H1 (cell line): ENCODE results near the gene TCERG1. TPM values are rescaled to one million over a fixed set of nuclear protein-coding genes. Genes with fewer than 3 reads are reported as not detected.

Experiments
- CTCF ChIA-PET: fragments of 300-600 bp; sonication (Branson Sonifier 250); formaldehyde crosslinking; loops from one replicate; lab custom pipeline; 2021; ENCODE audit not compliant: partially characterized antibody; lab: Charles Lee
- POLR2A ChIA-PET: fragments of 300-600 bp; sonication (Branson Sonifier 250); formaldehyde crosslinking; loops from one replicate; lab custom pipeline; 2021; ENCODE audit warnings: inconsistent platforms; ENCODE audit not compliant: partially characterized antibody; lab: Charles Lee
- DNase-seq, 2 experiments: peaks; one replicate each; pipeline versions ENCODE4 v3.0.0 to v3.0.0-alpha.2; 2010 to 2022; ENCODE audit warnings: low spot score in 2 of 2, low read depth in 1 of 2, mixed read lengths in 1 of 2
- FAIRE-seq: peaks from 2 replicates; lab custom pipeline; 2011; peaks lifted over from hg19 to GRCh38; lab: Jason Lieb, UNC
- H2AFZ ChIP-seq: 2 replicates; pipeline ENCODE4 v1.8.1; 2012; ENCODE audit warnings: low read length, inconsistent platforms
- H2AK5ac ChIP-seq: 2 replicates; pipeline ENCODE4 v1.6.1; 2013; ENCODE audit warnings: low read depth, low read length
- H2BK120ac ChIP-seq: replicated peaks from 2 replicates; pipeline ENCODE3; 2013; ENCODE audit warnings: low read depth, low read length, inconsistent platforms
- H2BK12ac ChIP-seq: 2 replicates; pipeline ENCODE4 v1.6.1; 2013; ENCODE audit warnings: low read depth, low read length
- H2BK15ac ChIP-seq: 2 replicates; pipeline ENCODE4 v1.6.1; 2013; ENCODE audit warnings: low read length
- H2BK20ac ChIP-seq: 2 replicates; pipeline ENCODE4 v1.6.1; 2013; ENCODE audit warnings: low read length
- H2BK5ac ChIP-seq: 2 replicates; pipeline ENCODE4 v1.6.1; 2013; ENCODE audit warnings: low read depth, low read length
- H3K14ac ChIP-seq: 2 replicates; pipeline ENCODE4 v1.6.1; 2013; ENCODE audit warnings: inconsistent platforms; ENCODE audit not compliant: insufficient read length
- H3K18ac ChIP-seq: 2 replicates; pipeline ENCODE4 v1.6.1; 2013; ENCODE audit warnings: low read length; ENCODE audit errors: extremely low read depth
- H3K23ac ChIP-seq: 2 replicates; pipeline ENCODE4 v1.6.1; 2013; ENCODE audit warnings: inconsistent platforms; ENCODE audit not compliant: insufficient read length
- H3K23me2 ChIP-seq: 2 replicates; pipeline ENCODE4 v1.6.1; 2013; ENCODE audit warnings: low read depth, low read length
- H3K27ac ChIP-seq: 2 replicates; pipeline ENCODE4 v1.6.1; 2011; ENCODE audit warnings: low read depth, low read length, inconsistent platforms
- H3K27me3 ChIP-seq, 4 experiments: replicated peaks in 1 of 4; 1 replicate in 1 of 4; 2 replicates in 3 of 4; pipeline versions ENCODE4 v1.6.1 to v1.8.1; 2011 to 2013; ENCODE audit warnings: low read length in 3 of 4, mild to moderate bottlenecking in 3 of 4, inconsistent platforms in 2 of 4, mixed read lengths in 2 of 4, moderate library complexity in 1 of 4; ENCODE audit not compliant: control insufficient read depth in 3 of 4, insufficient read depth in 3 of 4; ENCODE audit errors: extremely low read depth in 1 of 4
- H3K36me3 ChIP-seq, 4 experiments: 2 replicates each; pipeline versions ENCODE4 v1.6.1 to v1.8.1; 2011 to 2013; ENCODE audit warnings: mild to moderate bottlenecking in 4 of 4, low read length in 3 of 4, moderate library complexity in 2 of 4, control low read depth in 1 of 4, inconsistent platforms in 1 of 4; ENCODE audit not compliant: insufficient read depth in 4 of 4, control insufficient read depth in 2 of 4
- H3K4ac ChIP-seq: replicated peaks from 2 replicates; pipeline ENCODE3; 2013; ENCODE audit warnings: low read length, low read depth, mixed read lengths, inconsistent platforms; ENCODE audit not compliant: insufficient read length
- H3K4me1 ChIP-seq, 4 experiments: replicated peaks in 1 of 4; 1 replicate in 1 of 4; 2 replicates in 3 of 4; pipeline versions ENCODE4 v1.6.1 to v1.8.1; 2011 to 2013; ENCODE audit warnings: low read length in 3 of 4, inconsistent platforms in 2 of 4, mixed read lengths in 1 of 4; ENCODE audit not compliant: insufficient read depth in 4 of 4, control insufficient read depth in 3 of 4
- H3K4me2 ChIP-seq, 2 experiments: 2 replicates each; pipeline versions ENCODE4 v1.6.1 to v1.8.1; 2011 to 2013; ENCODE audit warnings: low read depth in 2 of 2, low read length in 2 of 2, control low read depth in 1 of 2, inconsistent platforms in 1 of 2, mild to moderate bottlenecking in 1 of 2; ENCODE audit not compliant: insufficient read depth in 1 of 2
- H3K4me3 ChIP-seq, 4 experiments: fragments of 200-600, 300-600 bp in 1 of 4; sonication (generic), shearing (Covaris generic), sonication (Bioruptor Twin) in 1 of 4; 2 replicates each; pipeline versions ENCODE4 v1.5.1 to v1.8.1; 2011 to 2016; ENCODE audit warnings: low read length in 4 of 4, low read depth in 3 of 4, control low read depth in 2 of 4, inconsistent platforms in 2 of 4, mild to moderate bottlenecking in 2 of 4, mixed read lengths in 1 of 4, moderate library complexity in 1 of 4; ENCODE audit not compliant: insufficient read depth in 2 of 4; ENCODE audit errors: extremely low read depth in 1 of 4
- H3K56ac ChIP-seq: replicated peaks from 2 replicates; pipeline ENCODE3; 2013; ENCODE audit warnings: low read depth, mild to moderate bottlenecking, mixed read lengths, low read length, inconsistent platforms; ENCODE audit not compliant: insufficient read length
- H3K79me1 ChIP-seq: 2 replicates; pipeline ENCODE4 v1.6.1; 2013; ENCODE audit warnings: low read depth, low read length, control low read depth
- H3K79me2 ChIP-seq, 2 experiments: 2 replicates each; pipeline versions ENCODE4 v1.6.1 to v1.8.1; 2012 to 2013; ENCODE audit warnings: low read length in 2 of 2, mild to moderate bottlenecking in 2 of 2, inconsistent platforms in 1 of 2; ENCODE audit not compliant: insufficient read depth in 2 of 2, control insufficient read depth in 1 of 2
- H3K9ac ChIP-seq, 4 experiments: replicated peaks in 1 of 4; 1 replicate in 1 of 4; 2 replicates in 3 of 4; pipeline versions ENCODE4 v1.6.1 to v1.8.1; 2011 to 2013; ENCODE audit warnings: low read depth in 3 of 4, low read length in 3 of 4, control low read depth in 2 of 4, mild to moderate bottlenecking in 2 of 4, moderate library complexity in 2 of 4, inconsistent platforms in 1 of 4; ENCODE audit errors: extremely low read depth in 1 of 4
- H3K9me3 ChIP-seq, 2 experiments: 2 replicates each; pipeline versions ENCODE4 v1.6.1 to v1.8.1; 2012 to 2013; ENCODE audit warnings: mild to moderate bottlenecking in 2 of 2, moderate library complexity in 2 of 2, control low read depth in 1 of 2, inconsistent platforms in 1 of 2, low read depth in 1 of 2, low read length in 1 of 2, mixed read lengths in 1 of 2; ENCODE audit not compliant: insufficient read depth in 2 of 2
- H4K20me1 ChIP-seq, 2 experiments: replicated peaks in 1 of 2; 2 replicates each; pipeline versions ENCODE3 to v1.8.1; 2011 to 2013; ENCODE audit warnings: inconsistent platforms in 2 of 2, low read length in 2 of 2, mild to moderate bottlenecking in 1 of 2; ENCODE audit not compliant: insufficient read depth in 2 of 2, control insufficient read depth in 1 of 2
- H4K5ac ChIP-seq: 2 replicates; pipeline ENCODE4 v1.6.1; 2013; ENCODE audit warnings: low read length, low read depth, mixed read lengths, inconsistent platforms; ENCODE audit not compliant: insufficient read length
- H4K8ac ChIP-seq: 2 replicates; pipeline ENCODE4 v1.8.0; 2013; ENCODE audit warnings: mild to moderate bottlenecking, moderate library complexity, low read length, inconsistent platforms; ENCODE audit not compliant: insufficient read depth; ENCODE audit errors: extremely low read depth
- H4K91ac ChIP-seq: replicated peaks from 2 replicates; pipeline ENCODE3; 2013; ENCODE audit warnings: low read length, mixed read lengths, inconsistent platforms; ENCODE audit not compliant: insufficient read length
- HDAC2 ChIP-seq, 2 experiments: fragments of 300-600 bp in 1 of 2; sonication (generic) in 1 of 2; IDR thresholded peaks; 2 replicates each; pipeline ENCODE4 v1.6.1; 2011 to 2012; ENCODE audit warnings: low read depth in 2 of 2, low read length in 2 of 2, mild to moderate bottlenecking in 2 of 2, moderate library complexity in 2 of 2, borderline replicate concordance in 1 of 2, inconsistent platforms in 1 of 2
- SP4 ChIP-seq: IDR thresholded peaks from 2 replicates; pipeline ENCODE4 v1.6.1; 2012; ENCODE audit warnings: low read length, inconsistent platforms
- WGBS, 2 experiments: shearing (Covaris generic) in 1 of 2; methylation state at CpG; one replicate each; pipeline versions ENCODE4 v1.1.6 to v1.1.7; 2013 to 2015; ENCODE audit warnings: low lambda C conversion rate in 2 of 2, mixed read lengths in 2 of 2, inconsistent platforms in 1 of 2, low coverage in 1 of 2, missing lambda C conversion rate in 1 of 2; ENCODE audit not compliant: insufficient replicate concordance in 2 of 2, insufficient coverage in 1 of 2, insufficient read length in 1 of 2; ENCODE audit errors: extremely low coverage in 1 of 2, missing lambda C conversion rate in 1 of 2; 5-methylcytosine and 5-hydroxymethylcytosine counted together
- polyA plus RNA-seq, 7 experiments: library from polyadenylated mRNA; depleted of rRNA in 3 of 7; stranded (reverse) in 5 of 7; unstranded in 2 of 7; fragments of >200 nt in 5 of 7; fragments of 200-250 nt in 2 of 7; gene quantifications; 1 replicate in 5 of 7; 2 replicates in 1 of 7; 4 replicates in 1 of 7; pipeline versions ENCODE4 v1.2.1 to v1.2.3, GENCODE V29; 2011 to 2013; ENCODE audit warnings: missing spikeins in 2 of 7, mixed read lengths in 2 of 7
- total RNA-seq: library from RNA; stranded (reverse); fragmentation: NEBNext Ultra II Directional; extraction: Animal tissue kit (Norgen Biotek cat#: 25700); gene quantifications from 2 replicates; pipeline ENCODE4 v1.2.1, GENCODE V29; 2021

The TCERG1 gene
- total and polyA plus RNA-seq, 2 of the 8 experiments (the other 6 are each of a cell fraction or from before 2014, with no cell fraction given): 105 to 122 TPM

DNA sequence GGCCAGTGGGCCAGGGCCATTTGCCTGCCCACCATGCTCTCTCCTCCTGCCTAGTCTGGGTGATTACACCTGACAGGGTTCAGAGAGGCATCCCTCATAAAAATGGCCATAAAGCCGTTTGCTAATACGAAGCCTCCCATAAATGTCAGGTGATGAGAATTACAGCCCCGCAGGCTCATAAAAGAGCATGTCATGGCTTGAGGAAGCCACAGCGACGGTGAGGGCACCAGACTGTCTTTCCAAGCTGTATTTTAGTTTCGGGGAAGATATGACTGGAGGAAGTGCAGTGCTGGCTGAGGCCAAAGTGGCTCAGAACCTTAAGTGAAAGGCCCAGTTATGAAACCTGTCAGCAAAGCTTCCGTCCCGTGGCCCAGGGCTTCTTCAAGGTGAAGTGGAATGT is 18.5 kb upstream of the TCERG1 start:
- H3K14ac ChIP-seq: no peak overlapping the region
- no peak overlapping the region for H2BK20ac ChIP-seq
- FAIRE-seq: no peak
- no peak overlapping the region for H2AK5ac ChIP-seq
- no peak overlapping the region for H4K91ac ChIP-seq
- ChIA-PET CTCF (interaction anchor here (0.9 to 5.8 kb wide), 25 partner anchors 10 to 388 kb away, joined by 3 to 54 read pairs (median 7); partner anchors contain the start of genes POU4F3 and TCERG1), POLR2A (interaction anchor here (1.4 to 1.6 kb wide), 2 partner anchors 14 to 18 kb away, joined by 3 read pairs; no protein-coding TSS in a partner anchor)
- H2BK120ac ChIP-seq: no peak overlapping the region
- DNase-seq: no peak
- 78% methylated on average over 8 of the region's 8 CpGs; no CpG with 5 or more reads in 1 of the 2 experiments for WGBS, 2 experiments
- H3K4ac ChIP-seq: no peak overlapping the region
- no peaks in the 10 kb centered on the region; a peak in 1 of 7 replicates for H3K4me1 ChIP-seq
- H4K5ac ChIP-seq: no peak overlapping the region
- H4K20me1 ChIP-seq: no peaks in the 10 kb centered on the region
- no peaks in the 10 kb centered on the region for H3K36me3 ChIP-seq
- H3K18ac ChIP-seq: no peak overlapping the region
- no peaks in the 10 kb centered on the region for H3K79me2 ChIP-seq
- no peak overlapping the region for H3K23ac ChIP-seq
- no peak overlapping the region for H3K27ac ChIP-seq
- H3K23me2 ChIP-seq: no peaks in the 10 kb centered on the region
- H3K56ac ChIP-seq: no peak overlapping the region
- H2BK15ac ChIP-seq: no peak overlapping the region; the same call in 1 of the 2 replicates
- H4K8ac ChIP-seq: no peak overlapping the region
- H3K4me3 ChIP-seq: no peak overlapping the region
- no peaks in the 10 kb centered on the region; a peak in 1 of 7 replicates for H3K27me3 ChIP-seq
- no peaks in the 10 kb centered on the region for H3K9me3 ChIP-seq
- H3K9ac ChIP-seq: no peak overlapping the region
- H2AFZ ChIP-seq: no peak overlapping the region
- TF ChIP-seq HDAC2 (IDR thresholded peaks at IDR 0.05; ENCODE audit: borderline replicate concordance in 1 of 2, low read depth in 2 of 2, low read length in 2 of 2) (no peak), SP4 (no peak)
- no peak overlapping the region for H3K4me2 ChIP-seq
- no peak overlapping the region for H2BK12ac ChIP-seq
- no peaks in the 10 kb centered on the region; the same call in 1 of the 2 replicates for H3K79me1 ChIP-seq
- H2BK5ac ChIP-seq: no peak overlapping the region
